ENCODE results near the gene WDR20. TPM values are rescaled to one million over a fixed set of nuclear protein-coding genes. Genes with fewer than 3 reads are reported as not detected.

Gene WDR20
- total and polyA plus RNA-seq, 5 experiments from 2014 or later: 11.3 to 56.9 (median 15.0) TPM

DNA sequence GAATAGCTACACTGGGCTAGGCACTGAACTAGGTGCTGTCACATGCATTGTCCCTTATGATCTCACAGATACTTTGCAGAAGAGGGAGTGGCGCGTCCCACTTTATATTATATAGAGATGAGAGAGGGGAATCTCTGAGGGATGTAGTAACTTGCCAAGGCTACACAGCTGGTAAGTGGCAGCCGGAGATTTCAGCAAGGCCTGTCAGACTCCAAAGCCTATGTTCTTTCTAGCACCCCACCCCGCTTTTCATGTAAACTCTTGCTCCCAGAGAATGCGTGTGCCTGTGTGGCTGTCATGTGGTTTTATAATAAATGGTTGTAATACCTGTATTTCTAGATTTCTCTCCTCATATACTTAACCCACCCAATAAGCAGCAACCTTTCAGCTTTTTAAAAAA, 39.1 kb downstream of the WDR20 start:
- Mint-ChIP-seq H3K9me3 (no peaks in the 10 kb centered on the region), H3K27ac (peak overlapping the region in 1 of 10 donors; percentile 29), H3K36me3 (peaks cover 0 to 23% (median 4%) of the 10 kb centered on the region in 3 donors), H3K4me3 (no peak overlapping the region), H3K27me3 (no peaks in the 10 kb centered on the region), H3K4me1 (peaks cover 19 to 70% (median 65%) of the 10 kb centered on the region in 4 donors)
- POLR2A ChIA-PET: no interaction called here
- ATAC-seq (no peak), DNase-seq (no peak)

DNA sequence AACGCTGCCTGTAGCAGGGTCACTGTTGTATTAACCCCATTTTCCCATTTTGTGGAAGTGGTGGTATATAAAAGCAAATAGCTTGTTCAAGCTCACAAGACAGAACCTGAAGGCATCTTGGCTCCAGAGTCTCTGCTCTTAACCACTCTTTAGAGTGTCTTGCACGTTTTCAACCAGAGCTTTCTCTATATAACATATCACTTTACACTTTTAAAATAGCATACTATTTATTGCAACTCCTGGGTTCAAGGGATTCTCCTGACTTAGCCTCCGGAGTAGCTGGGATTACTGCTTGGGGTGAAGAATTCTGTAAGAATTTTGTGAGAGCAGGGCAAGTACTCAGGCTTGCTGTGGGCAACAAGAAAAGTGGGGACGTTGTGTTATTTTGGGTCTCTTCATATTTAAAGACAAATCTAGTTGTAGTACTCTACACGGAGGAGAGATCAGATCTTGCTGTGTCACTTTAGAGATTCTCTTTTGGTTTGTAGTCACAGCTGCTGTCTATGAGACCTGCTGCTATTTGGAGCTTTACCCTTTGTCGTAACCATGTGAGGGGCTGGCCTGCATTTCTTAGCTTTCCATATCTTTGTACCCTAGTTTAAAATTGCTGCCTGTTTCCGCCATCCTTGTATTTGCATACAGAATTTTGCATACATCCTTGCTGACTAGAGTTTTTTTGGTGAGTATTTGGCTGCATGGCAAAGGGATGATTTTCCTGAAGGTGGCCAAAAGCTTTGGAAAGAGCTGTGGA, 40.7 kb downstream of the WDR20 start:
- ATAC-seq: no peak
- Mint-ChIP-seq H3K27ac (peak overlapping the region in 2 of 10 donors; percentile 17 to 21), H3K4me1 (peaks cover 17 to 76% (median 70%) of the 10 kb centered on the region in 4 donors), H3K9me3 (no peaks in the 10 kb centered on the region), H3K27me3 (no peaks in the 10 kb centered on the region), H3K4me3 (peak overlapping the region in 1 of 10 donors; percentile 51), H3K36me3 (peaks cover 0 to 19% (median 2%) of the 10 kb centered on the region in 3 donors)
- no peak for DNase-seq
- POLR2A ChIA-PET: no interaction called here

DNA sequence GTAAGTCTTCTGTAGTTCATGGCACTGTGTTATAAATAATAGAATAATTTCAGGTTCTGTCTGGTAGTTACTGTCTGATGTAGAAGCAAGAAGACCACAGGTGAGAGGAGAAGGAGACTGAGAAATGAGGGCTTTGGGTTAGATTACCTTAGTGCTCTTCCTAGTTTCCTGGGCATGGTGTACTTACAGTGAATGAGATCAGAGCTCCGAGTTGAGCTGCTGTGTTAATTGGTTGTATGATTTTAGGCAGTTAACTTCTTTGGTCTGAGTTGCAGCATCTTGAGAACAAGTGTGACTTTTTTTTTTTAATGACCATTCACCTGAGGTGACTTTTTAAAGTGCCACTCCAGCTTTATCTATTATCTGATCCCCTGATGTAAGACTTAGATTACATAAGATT, 41.5 kb downstream of the WDR20 start:
- ATAC-seq (no peak), DNase-seq (no peak)
- Mint-ChIP-seq H3K4me3 (peak overlapping the region in 1 of 10 donors; percentile 2), H3K4me1 (peaks cover 18 to 77% (median 72%) of the 10 kb centered on the region in 4 donors), H3K36me3 (peaks cover 0 to 19% (median 2%) of the 10 kb centered on the region in 3 donors), H3K27me3 (no peaks in the 10 kb centered on the region), H3K27ac (peak overlapping the region in 1 of 10 donors; percentile 0), H3K9me3 (no peaks in the 10 kb centered on the region)
- POLR2A ChIA-PET: no interaction called here

DNA sequence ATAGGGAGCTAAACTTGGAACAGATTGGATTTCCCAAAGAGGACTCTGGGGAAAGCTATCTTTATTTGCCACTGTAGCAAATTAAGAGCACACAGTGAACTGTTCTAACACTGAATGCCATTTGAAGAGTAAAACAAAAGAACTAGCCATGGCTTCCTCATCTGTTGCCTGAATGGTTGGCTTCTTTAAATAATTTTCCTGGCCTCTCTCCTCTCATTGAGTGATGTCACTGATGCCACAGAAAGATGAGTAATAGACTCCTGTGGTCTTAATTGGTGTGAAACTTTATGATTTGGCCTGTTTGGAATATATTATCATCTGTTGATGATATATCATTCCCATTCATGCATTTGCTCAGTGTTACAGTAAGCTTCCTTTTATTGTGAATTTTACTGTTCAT, 42.5 kb downstream of the WDR20 start:
- POLR2A ChIA-PET: interaction anchor here (0.6 kb wide), 1 partner anchor 11 kb away, joined by 3 read pairs; no protein-coding TSS in a partner anchor
- H3K4me3 Mint-ChIP-seq: no peak overlapping the region
- no peak for DNase-seq

DNA sequence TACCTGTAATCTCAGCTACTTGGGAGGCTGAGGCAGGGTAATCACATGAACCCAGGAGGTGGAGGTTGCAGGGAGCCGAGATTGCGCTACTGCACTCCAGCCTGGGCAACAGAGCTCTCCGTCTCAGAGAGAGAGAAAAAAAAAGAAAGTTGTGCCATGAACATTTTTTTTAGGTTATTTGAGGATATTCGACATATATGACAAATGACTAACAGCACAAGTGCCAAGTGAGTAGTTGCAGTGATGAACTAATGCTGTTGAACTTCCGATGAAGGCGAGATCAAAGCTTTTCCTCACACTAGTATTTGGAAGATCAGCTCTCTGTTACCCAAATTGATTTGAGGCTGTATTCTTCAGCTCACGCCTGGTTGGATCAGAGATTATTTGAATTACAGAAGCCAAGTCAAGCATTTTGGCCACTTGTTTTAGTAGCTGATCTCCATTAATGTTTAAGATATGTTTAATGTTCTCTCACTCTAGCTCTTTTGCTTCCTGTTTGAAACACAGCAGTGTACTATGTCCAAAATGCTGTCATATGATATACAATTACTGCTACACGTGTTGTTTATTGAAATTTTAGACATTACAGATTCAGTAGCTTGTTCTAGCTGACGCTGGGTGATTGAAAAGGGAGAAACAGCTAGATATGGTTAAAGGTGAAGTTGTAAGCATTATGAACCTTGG, 43.4 kb downstream of the WDR20 start:
- H3K27ac Mint-ChIP-seq: peak overlapping the region in 2 of 10 donors; percentile 1 to 51
- H3K9me3 Mint-ChIP-seq: no peaks in the 10 kb centered on the region
- DNase-seq (no peak), ATAC-seq (no peak)
- no peaks in the 10 kb centered on the region for H3K27me3 Mint-ChIP-seq
- H3K4me3 Mint-ChIP-seq: peak overlapping the region in 1 of 10 donors; percentile 6
- H3K36me3 Mint-ChIP-seq: peaks cover 0 to 17% (median 2%) of the 10 kb centered on the region in 3 donors
- POLR2A ChIA-PET: no interaction called here
- peaks cover 23 to 76% (median 72%) of the 10 kb centered on the region in 4 donors for H3K4me1 Mint-ChIP-seq

More for the DNA sequence above, 42.5 kb downstream of the WDR20 start:
- Mint-ChIP-seq H3K27me3 (no peaks in the 10 kb centered on the region), H3K36me3 (peaks cover 0 to 19% (median 2%) of the 10 kb centered on the region in 3 donors), H3K9me3 (no peaks in the 10 kb centered on the region), H3K27ac (no peak overlapping the region), H3K4me1 (peaks cover 22 to 77% (median 74%) of the 10 kb centered on the region in 4 donors)
- no peak for ATAC-seq

DNA sequence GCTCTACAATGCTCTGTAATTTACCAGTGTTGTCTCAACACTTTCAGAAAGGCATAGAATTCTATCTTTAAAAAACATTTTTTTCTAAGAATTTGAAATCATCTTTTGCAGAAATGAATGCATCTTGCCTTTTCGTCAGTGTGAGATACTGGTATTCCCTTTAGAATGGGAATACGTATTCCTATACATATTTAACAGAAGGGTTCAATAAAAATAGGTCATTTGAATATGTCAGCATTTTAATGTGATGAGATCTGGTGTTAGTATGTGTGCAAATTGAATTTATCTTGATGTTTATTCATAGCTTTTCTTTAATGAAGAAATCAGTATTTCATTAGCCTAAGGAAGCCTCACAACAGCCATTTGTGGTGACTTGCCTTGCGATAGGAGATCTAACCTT, 44.2 kb downstream of the WDR20 start:
- H3K36me3 Mint-ChIP-seq: peaks cover 0 to 10% (median 0%) of the 10 kb centered on the region in 3 donors
- H3K4me1 Mint-ChIP-seq: peaks cover 21 to 67% (median 65%) of the 10 kb centered on the region in 4 donors
- H3K4me3 Mint-ChIP-seq: no peak overlapping the region
- no peak for ATAC-seq
- POLR2A ChIA-PET: no interaction called here
- peak overlapping the region in 2 of 10 donors; percentile 25 to 31 for H3K27ac Mint-ChIP-seq
- DNase-seq: no peak
- H3K27me3 Mint-ChIP-seq: no peaks in the 10 kb centered on the region
- no peaks in the 10 kb centered on the region for H3K9me3 Mint-ChIP-seq

DNA sequence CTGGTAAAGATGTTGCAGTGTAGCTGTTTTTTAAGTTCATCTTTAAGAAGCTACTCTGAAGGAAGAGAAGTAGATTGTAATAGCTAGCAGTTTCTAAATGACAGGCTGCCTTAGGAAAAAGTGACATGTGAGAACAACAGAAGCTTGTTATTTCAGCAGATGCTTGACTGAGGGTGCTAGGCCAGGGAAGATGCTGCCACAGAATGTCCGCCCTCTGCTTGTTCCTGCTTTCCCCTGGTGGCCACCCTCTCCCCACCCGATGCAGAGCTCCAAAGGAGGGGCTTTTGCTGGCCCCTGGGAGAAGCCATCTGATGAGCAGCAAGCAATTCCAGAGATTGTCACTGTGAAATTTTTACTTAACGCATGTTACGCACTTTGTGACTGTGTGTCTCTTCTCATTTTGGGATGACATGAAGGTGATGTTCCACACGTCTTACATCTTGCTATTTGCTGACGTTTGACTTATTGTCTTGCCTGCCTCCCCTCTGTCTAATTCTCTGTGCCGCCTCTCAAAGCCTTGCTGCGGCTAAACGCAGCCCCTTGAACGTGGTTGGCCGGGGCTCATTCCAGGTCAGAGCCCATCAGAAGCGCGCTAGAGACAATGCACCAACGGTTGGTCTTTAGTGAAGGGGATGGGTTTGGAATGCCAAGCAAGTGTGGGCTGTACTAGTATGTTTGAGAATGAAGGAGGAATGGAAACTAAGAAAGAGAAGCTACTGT, 44.8 kb downstream of the WDR20 start:
- H3K27ac Mint-ChIP-seq: peak overlapping the region in 2 of 10 donors; percentile 6 to 73
- ATAC-seq (no peak), DNase-seq (no peak)
- H3K4me3 Mint-ChIP-seq: no peak overlapping the region
- H3K4me1 Mint-ChIP-seq: peaks cover 21 to 67% (median 65%) of the 10 kb centered on the region in 4 donors
- POLR2A ChIA-PET: no interaction called here
- peaks cover 0 to 8% (median 0%) of the 10 kb centered on the region in 3 donors for H3K36me3 Mint-ChIP-seq
- no peaks in the 10 kb centered on the region for H3K27me3 Mint-ChIP-seq
- H3K9me3 Mint-ChIP-seq: no peaks in the 10 kb centered on the region

DNA sequence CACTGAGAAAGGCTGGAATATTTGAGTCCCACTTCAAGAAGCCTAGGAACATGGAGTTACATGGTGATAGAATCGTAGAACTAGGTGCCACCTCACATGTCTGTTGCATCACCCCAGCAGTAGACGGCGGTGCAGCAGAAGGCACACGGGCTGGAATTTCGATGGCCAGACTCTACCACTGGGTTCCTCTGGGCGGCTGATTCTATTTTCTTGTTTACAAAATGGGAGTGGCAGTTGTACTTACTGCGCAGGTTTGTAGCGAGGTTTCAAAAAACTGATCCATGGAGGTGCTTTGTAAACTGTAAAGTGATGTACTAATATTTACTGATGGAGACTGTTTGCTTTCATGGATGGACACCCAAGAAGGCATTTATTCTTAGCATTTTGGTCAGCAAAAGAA, 45.7 kb downstream of the WDR20 start:
- H3K36me3 Mint-ChIP-seq: peaks cover 0 to 6% (median 0%) of the 10 kb centered on the region in 3 donors
- POLR2A ChIA-PET: no interaction called here
- H3K4me1 Mint-ChIP-seq: peaks cover 23 to 69% (median 65%) of the 10 kb centered on the region in 4 donors
- no peak overlapping the region for H3K27ac Mint-ChIP-seq
- ATAC-seq (no peak), DNase-seq (no peak)
- H3K9me3 Mint-ChIP-seq: no peaks in the 10 kb centered on the region
- H3K27me3 Mint-ChIP-seq: no peaks in the 10 kb centered on the region
- H3K4me3 Mint-ChIP-seq: peak overlapping the region in 1 of 10 donors; percentile 60

DNA sequence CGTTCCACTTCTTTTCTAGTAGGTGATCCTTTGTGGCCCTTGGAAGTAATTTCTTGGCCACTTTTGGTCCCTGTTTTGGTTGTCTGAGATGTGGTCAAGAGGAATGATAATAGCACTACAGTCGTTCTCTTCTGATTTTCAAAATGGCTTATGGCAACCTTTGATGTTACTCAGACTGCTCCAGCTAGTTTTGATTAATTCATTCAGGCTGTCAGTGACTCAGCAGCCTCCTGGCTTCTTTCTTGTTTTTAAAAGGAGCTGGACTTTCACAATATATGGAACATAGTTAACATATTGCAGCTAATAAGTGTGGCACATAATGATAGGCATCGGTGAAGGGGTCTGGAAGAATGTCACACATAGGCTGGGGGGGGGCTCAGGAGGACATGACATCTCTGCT, 47.3 kb downstream of the WDR20 start:
- H3K27ac Mint-ChIP-seq: peak overlapping the region in 5 of 10 donors; percentile 8 to 84 (median 26)
- POLR2A ChIA-PET: interaction anchor here (0.7 kb wide), 1 partner anchor 9 kb away, joined by 5 read pairs; no protein-coding TSS in a partner anchor
- peaks cover 24 to 67% (median 65%) of the 10 kb centered on the region in 4 donors for H3K4me1 Mint-ChIP-seq
- no peaks in the 10 kb centered on the region for H3K27me3 Mint-ChIP-seq
- no peak for ATAC-seq
- no peaks in the 10 kb centered on the region for H3K9me3 Mint-ChIP-seq
- peaks cover 0 to 4% (median 0%) of the 10 kb centered on the region in 3 donors for H3K36me3 Mint-ChIP-seq
- DNase-seq: no peak
- H3K4me3 Mint-ChIP-seq: no peak overlapping the region

DNA sequence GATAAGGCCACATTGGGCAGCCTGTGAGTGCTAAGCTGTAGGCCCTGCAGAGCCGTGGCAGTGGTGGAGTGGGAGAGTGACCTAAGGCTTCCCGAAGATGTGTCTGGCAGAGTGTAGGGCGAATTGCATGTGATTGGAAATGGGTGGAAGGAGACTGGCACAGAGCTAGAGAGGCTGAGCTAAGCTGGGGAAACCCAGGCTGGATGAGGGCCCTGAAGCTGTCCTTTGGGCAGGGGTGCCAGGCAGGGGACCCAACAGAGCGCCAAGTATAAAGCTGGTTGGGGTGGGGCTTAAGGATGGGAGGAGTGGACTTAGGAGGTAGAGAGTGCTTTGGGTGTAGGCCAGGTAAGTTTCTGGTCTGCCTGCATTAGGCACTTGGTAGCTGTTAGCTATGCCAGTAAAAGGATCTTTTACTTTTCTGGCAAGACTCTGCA, 47.9 kb downstream of the WDR20 start:
- Mint-ChIP-seq H3K36me3 (peaks cover 0 to 4% (median 0%) of the 10 kb centered on the region in 3 donors), H3K4me1 (peaks cover 24 to 67% (median 64%) of the 10 kb centered on the region in 4 donors), H3K27ac (peak overlapping the region in 6 of 10 donors; percentile 19 to 84 (median 46)), H3K27me3 (no peaks in the 10 kb centered on the region), H3K4me3 (no peak overlapping the region), H3K9me3 (no peaks in the 10 kb centered on the region)
- DNase-seq: no peak
- POLR2A ChIA-PET: no interaction called here
- ATAC-seq: no peak

DNA sequence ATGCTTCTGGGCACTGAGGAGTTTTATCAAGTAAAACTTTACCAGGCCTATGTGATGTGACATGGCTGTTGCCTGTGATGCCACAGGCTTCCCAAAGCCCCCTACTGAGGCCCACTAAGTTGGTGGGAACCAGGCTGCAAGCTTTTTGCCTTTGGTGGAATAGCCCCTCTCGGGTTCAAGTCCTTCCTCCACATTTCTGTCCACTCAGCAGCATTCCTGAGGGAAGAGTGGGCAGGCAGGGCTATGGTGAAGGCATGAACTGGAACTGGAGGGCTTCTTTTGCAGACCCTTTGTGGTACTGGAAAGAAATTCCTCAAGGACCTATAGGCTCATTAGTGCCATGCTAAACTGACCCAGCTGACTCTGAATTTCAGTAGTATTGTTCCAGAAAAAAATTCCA, 48.5 kb downstream of the WDR20 start:
- no peak for DNase-seq
- ATAC-seq: no peak
- Mint-ChIP-seq H3K27ac (no peak overlapping the region), H3K4me3 (no peak overlapping the region), H3K27me3 (no peaks in the 10 kb centered on the region), H3K36me3 (peaks cover 0 to 4% (median 0%) of the 10 kb centered on the region in 3 donors), H3K4me1 (peaks cover 22 to 66% (median 61%) of the 10 kb centered on the region in 4 donors), H3K9me3 (no peaks in the 10 kb centered on the region)
- POLR2A ChIA-PET: interaction anchor here (0.6 kb wide), 1 partner anchor 223 kb away, joined by 5 read pairs; no protein-coding TSS in a partner anchor

DNA sequence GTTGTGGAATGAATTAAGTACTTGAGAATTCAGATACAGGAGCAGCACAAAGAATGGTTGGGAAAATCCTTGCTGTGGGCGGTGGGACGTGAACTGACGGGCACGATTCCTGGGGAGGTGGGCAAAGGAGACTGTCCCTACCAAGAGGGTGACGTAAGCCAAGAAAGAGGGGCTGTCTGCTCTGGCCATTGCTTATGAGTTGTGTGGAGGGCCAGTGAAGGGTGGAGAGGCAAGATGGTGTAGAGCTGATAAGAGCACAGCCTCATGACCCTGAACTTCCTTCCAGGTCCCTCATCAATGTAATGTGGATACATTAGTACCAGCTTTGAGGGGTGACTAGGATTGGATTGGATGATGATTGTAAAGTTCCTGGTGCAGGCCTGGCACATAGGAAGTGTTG, 50.2 kb downstream of the WDR20 start:
- H3K9me3 Mint-ChIP-seq: no peaks in the 10 kb centered on the region
- ATAC-seq (no peak), DNase-seq (no peak)
- H3K4me1 Mint-ChIP-seq: peaks cover 26 to 64% (median 58%) of the 10 kb centered on the region in 4 donors
- H3K36me3 Mint-ChIP-seq: peaks cover 0 to 7% (median 1%) of the 10 kb centered on the region in 3 donors
- POLR2A ChIA-PET: no interaction called here
- peak overlapping the region in 4 of 10 donors; percentile 9 to 54 (median 30) for H3K27ac Mint-ChIP-seq
- H3K27me3 Mint-ChIP-seq: no peaks in the 10 kb centered on the region
- no peak overlapping the region for H3K4me3 Mint-ChIP-seq
